Adrenal gland (tissue), 5 donors: ENCODE results near the gene ZNF329.

Source experiments
- CTCF ChIP-seq, 6 experiments: fragments of 450-650 bp in 4 of 6; fragments of 200-600 bp in 2 of 6; sonication (generic) in 1 of 6; IDR thresholded peaks; 1 replicate in 5 of 6; 2 replicates in 1 of 6; pipeline versions ENCODE4 v1.5.1 to v1.8.0; 2016 to 2021; ENCODE audit warnings: antibody characterized with exemption in 6 of 6, mild to moderate bottlenecking in 2 of 6, moderate library complexity in 1 of 6
- POLR2A ChIP-seq, 2 donors: fragments of 450-650 bp; IDR thresholded peaks; one replicate each; pipeline ENCODE4 v1.6.1; 2017; ENCODE audit warnings: antibody characterized with exemption in 2 of 2, mild to moderate bottlenecking in 2 of 2, moderate library complexity in 1 of 2
- donor health status: DM: no; HTN: no; CAD: no.

- TF ChIP-seq POLR2A (IDR thresholded peaks at IDR 0.05) (no peak), CTCF (IDR thresholded peaks at IDR 0.05) (no peak)
Observed at GRCh38 chr19:58118979-58119733, 31.4 kb downstream of the ZNF329 start.
